ENCODE measurements around the gene ZNF503.
"Not testable (repeated sequence)": the region's sequence is repeated elsewhere in the genome, so short reads cannot be mapped to it uniquely, and the experiment has no call there.

- TF ChIP-seq CTCF (conservative IDR thresholded peaks at IDR 0.05); EZH2 (IDR thresholded peaks at IDR 0.05; ENCODE audit: low read depth): not testable (repeated sequence)
Measured at GRCh38 chr10:75359876-75360275, 41.7 kb downstream of the ZNF503 start.
